ENCODE measurements around the gene PARD3B. TPM values are rescaled to one million over a fixed set of nuclear protein-coding genes. Genes with fewer than 3 reads are reported as not detected.

PARD3B gene
- total RNA-seq, 1 experiment from 2014 or later = 6.4 TPM

DNA sequence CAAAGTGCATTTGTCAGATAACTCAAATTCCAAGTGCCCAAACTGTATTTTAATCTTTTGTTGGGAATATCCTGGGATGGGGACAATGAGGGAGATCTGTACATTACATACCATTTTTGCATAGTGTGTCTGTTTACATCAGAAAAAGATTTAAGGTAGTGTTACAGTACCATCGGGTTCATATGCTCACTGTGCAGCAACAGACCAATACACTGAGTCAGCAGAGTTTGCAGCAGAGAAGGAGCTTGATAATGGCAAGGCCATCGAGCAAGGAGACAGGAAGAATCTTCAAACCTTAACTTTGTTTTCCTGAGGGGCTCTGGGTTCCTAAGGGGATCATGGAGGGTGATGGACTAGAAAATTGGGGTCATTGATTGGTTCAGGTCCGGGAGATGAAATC is 399.7 kb downstream of the PARD3B start:
- H3K23ac ChIP-seq (ENCODE audit: insufficient read length, low read depth, low read length) = no peak overlapping the region
- Mint-ChIP-seq H3K36me3 (ENCODE audit: insufficient read depth in 1 of 3, low read depth in 3 of 3) (peaks cover 0 to 10% (median 4%) of the 10 kb centered on the region in 3 experiments; a peak in 6 of 7 replicates), H3K9me3 (peaks cover 0 to 8% of the 10 kb centered on the region in 2 experiments; a peak in 3 of 5 replicates), H3K27me3 (ENCODE audit: low read depth) (no peaks in the 10 kb centered on the region), H3K4me1 (no peaks in the 10 kb centered on the region), H3K4me3 (no peak overlapping the region), H3K27ac (no peak overlapping the region)
- H4K5ac ChIP-seq (ENCODE audit: insufficient read length, low read depth, low read length) = no peak overlapping the region
- H3K56ac ChIP-seq (ENCODE audit: insufficient read length, low read depth, low read length) = no peak overlapping the region
- no peaks in the 10 kb centered on the region for H3K79me1 ChIP-seq (ENCODE audit: insufficient read depth, low read depth, low read length, poor library complexity, severe bottlenecking)
- no peaks in the 10 kb centered on the region for H4K20me1 ChIP-seq (ENCODE audit: control insufficient read depth, insufficient read depth, insufficient read length)
- no peak overlapping the region for H3K14ac ChIP-seq (ENCODE audit: insufficient read depth, low read length)
- H3K4me2 ChIP-seq (ENCODE audit: insufficient read depth, insufficient read length, low read length) = no peak overlapping the region
- H3K18ac ChIP-seq (ENCODE audit: insufficient read length, low read depth, low read length) = no peak overlapping the region
- H3K79me2 ChIP-seq (ENCODE audit: insufficient read depth, low read length) = no peaks in the 10 kb centered on the region
- no peak overlapping the region for H2BK12ac ChIP-seq (ENCODE audit: insufficient read length, low read depth, low read length)
- no peak overlapping the region for H3T11ph ChIP-seq (ENCODE audit: low read length)
- H2BK20ac ChIP-seq (ENCODE audit: low read depth, low read length, poor library complexity, severe bottlenecking) = no peak overlapping the region
- H2BK120ac ChIP-seq (ENCODE audit: low read depth, low read length, poor library complexity, severe bottlenecking) = no peak overlapping the region
- no peak for DNase-seq
- H2BK15ac ChIP-seq (ENCODE audit: low read depth, low read length) = no peak overlapping the region
- no peaks in the 10 kb centered on the region for H3K23me2 ChIP-seq (ENCODE audit: insufficient read length, low read depth, low read length, poor library complexity, severe bottlenecking)
- H4K8ac ChIP-seq (replicated peaks; ENCODE audit: insufficient read length, low read depth, low read length) = no peak overlapping the region
- TF ChIP-seq, protein P1, sequence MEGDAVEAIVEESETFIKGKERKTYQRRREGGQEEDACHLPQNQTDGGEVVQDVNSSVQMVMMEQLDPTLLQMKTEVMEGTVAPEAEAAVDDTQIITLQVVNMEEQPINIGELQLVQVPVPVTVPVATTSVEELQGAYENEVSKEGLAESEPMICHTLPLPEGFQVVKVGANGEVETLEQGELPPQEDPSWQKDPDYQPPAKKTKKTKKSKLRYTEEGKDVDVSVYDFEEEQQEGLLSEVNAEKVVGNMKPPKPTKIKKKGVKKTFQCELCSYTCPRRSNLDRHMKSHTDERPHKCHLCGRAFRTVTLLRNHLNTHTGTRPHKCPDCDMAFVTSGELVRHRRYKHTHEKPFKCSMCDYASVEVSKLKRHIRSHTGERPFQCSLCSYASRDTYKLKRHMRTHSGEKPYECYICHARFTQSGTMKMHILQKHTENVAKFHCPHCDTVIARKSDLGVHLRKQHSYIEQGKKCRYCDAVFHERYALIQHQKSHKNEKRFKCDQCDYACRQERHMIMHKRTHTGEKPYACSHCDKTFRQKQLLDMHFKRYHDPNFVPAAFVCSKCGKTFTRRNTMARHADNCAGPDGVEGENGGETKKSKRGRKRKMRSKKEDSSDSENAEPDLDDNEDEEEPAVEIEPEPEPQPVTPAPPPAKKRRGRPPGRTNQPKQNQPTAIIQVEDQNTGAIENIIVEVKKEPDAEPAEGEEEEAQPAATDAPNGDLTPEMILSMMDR (conservative IDR thresholded peaks at IDR 0.05) = no peak
- no peak overlapping the region for H4K91ac ChIP-seq (ENCODE audit: insufficient read length, low read depth, low read length)
- no peak overlapping the region for H2AK5ac ChIP-seq (ENCODE audit: insufficient read length, low read length)
- H2AFZ ChIP-seq (ENCODE audit: low read length) = no peak overlapping the region
- no peaks in the 10 kb centered on the region for H3K4me1 ChIP-seq (ENCODE audit: insufficient read depth, low read length)
- H3K9ac ChIP-seq (ENCODE audit: extremely low read depth, insufficient read length, low read length) = no peak overlapping the region
- no peaks in the 10 kb centered on the region for H3K9me3 ChIP-seq (ENCODE audit: control insufficient read depth, low read depth, low read length)
- H3K4ac ChIP-seq (ENCODE audit: low read depth, low read length) = no peak overlapping the region
- H3K27ac ChIP-seq (ENCODE audit: insufficient read length, low read depth, low read length) = no peak overlapping the region
- H2BK5ac ChIP-seq (ENCODE audit: insufficient read length, low read length) = no peak overlapping the region
- no peaks in the 10 kb centered on the region for H3K27me3 ChIP-seq (ENCODE audit: insufficient read depth, low read length)
- no CpG with 5 or more reads among the region's 3 CpGs for WGBS (ENCODE audit: extremely low coverage, insufficient read length, low lambda C conversion rate)

Measured in H9 (cell line).